Large intestine (tissue), 3 donors: Measurements from ENCODE around the gene ASB2. TPM values are rescaled to one million over a fixed set of nuclear protein-coding genes. Genes with fewer than 3 reads are reported as not detected.

Experiments used
- DNase-seq, 2 donors: peaks; one replicate each; pipeline versions ENCODE4 v3.0.0 to v3.0.0-alpha.2; 2013
- H3K27ac ChIP-seq: one replicate; pipeline ENCODE4 v1.5.1; 2013; ENCODE audit warnings: low read length
- H3K27me3 ChIP-seq: 2 replicates; pipeline ENCODE4 v1.6.1; 2013; ENCODE audit warnings: low read length; ENCODE audit not compliant: control insufficient read depth, insufficient read depth
- H3K36me3 ChIP-seq: 2 replicates; pipeline ENCODE4 v1.6.1; 2013; ENCODE audit warnings: low read length; ENCODE audit not compliant: control insufficient read depth, insufficient read depth
- H3K4me1 ChIP-seq: one replicate; pipeline ENCODE4 v1.6.1; 2013; ENCODE audit warnings: low read length; ENCODE audit not compliant: control insufficient read depth, insufficient read depth
- H3K4me3 ChIP-seq: one replicate; pipeline ENCODE4 v1.5.1; 2013; ENCODE audit warnings: low read length
- H3K9me3 ChIP-seq: one replicate; pipeline ENCODE4 v1.6.1; 2013; ENCODE audit warnings: mild to moderate bottlenecking, low read depth, low read length, moderate library complexity; ENCODE audit not compliant: control insufficient read depth
- WGBS: methylation state at CpG from one replicate; pipeline ENCODE4 v1.1.5; 2013; ENCODE audit warnings: low lambda C conversion rate; ENCODE audit not compliant: insufficient coverage; 5-methylcytosine and 5-hydroxymethylcytosine counted together
- polyA plus RNA-seq: library from polyadenylated mRNA; unstranded; fragments of 120-200 nt; gene quantifications from one replicate; pipeline ENCODE4 v1.2.1, GENCODE V29; 2013

Gene ASB2
- polyA plus RNA-seq, 1 donor: 12.1 TPM

- H3K4me1 ChIP-seq: no peaks in the 10 kb centered on the region
- no peak overlapping the region for H3K4me3 ChIP-seq
- no peak for DNase-seq
- H3K9me3 ChIP-seq: no peaks in the 10 kb centered on the region
- no CpG with 5 or more reads among the region's 15 CpGs for WGBS
- peaks cover 16% of the 10 kb centered on the region for H3K27me3 ChIP-seq
- H3K36me3 ChIP-seq: no peaks in the 10 kb centered on the region
- H3K27ac ChIP-seq: no peak overlapping the region
These were observed 84.4 kb downstream of the ASB2 start for GRCh38 chr14:93891756-93892504.

- Histone ChIP-seq H3K9me3 (no peaks in the 10 kb centered on the region), H3K27me3 (peaks cover 16% of the 10 kb centered on the region), H3K27ac (no peak overlapping the region), H3K36me3 (no peaks in the 10 kb centered on the region), H3K4me1 (no peaks in the 10 kb centered on the region), H3K4me3 (no peak overlapping the region)
- WGBS: no CpG with 5 or more reads among the region's 9 CpGs
- no peak for DNase-seq
These were observed 86.5 kb downstream of the ASB2 start for GRCh38 chr14:93889739-93890483.

GRCh38 chr14:93888995-93889394, 87.4 kb downstream of the ASB2 start:
- H3K27ac ChIP-seq: no peak overlapping the region
- WGBS: no CpG with 5 or more reads among the region's 12 CpGs
- H3K27me3 ChIP-seq: peaks cover 16% of the 10 kb centered on the region
- H3K36me3 ChIP-seq: no peaks in the 10 kb centered on the region
- DNase-seq: no peak
- no peaks in the 10 kb centered on the region for H3K9me3 ChIP-seq
- H3K4me3 ChIP-seq: no peak overlapping the region
- no peaks in the 10 kb centered on the region for H3K4me1 ChIP-seq

GRCh38 chr14:93884950-93885349, 91.4 kb downstream of the ASB2 start:
- H3K4me1 ChIP-seq: no peaks in the 10 kb centered on the region
- no CpG with 5 or more reads among the region's 1 CpG for WGBS
- no peak for DNase-seq
- H3K36me3 ChIP-seq: no peaks in the 10 kb centered on the region
- H3K9me3 ChIP-seq: no peaks in the 10 kb centered on the region
- H3K4me3 ChIP-seq: no peak overlapping the region
- no peak overlapping the region for H3K27ac ChIP-seq
- peaks cover 16% of the 10 kb centered on the region for H3K27me3 ChIP-seq

Other genes starting within 250 kb of the ASB2 start
- 9.2 TPM for gene PRIMA1, start 188.1 kb downstream of the ASB2 start, polyA plus RNA-seq
- not detected for gene FAM181A, start 49.2 kb downstream of the ASB2 start, polyA plus RNA-seq
- gene CCDC197, start 20.7 kb upstream of the ASB2 start, polyA plus RNA-seq: not detected
- gene OTUB2, start 49.8 kb upstream of the ASB2 start, polyA plus RNA-seq: 0.93 TPM
- gene DDX24, start 104.6 kb upstream of the ASB2 start, polyA plus RNA-seq: 109 TPM
- 30.7 TPM for gene IFI27L1, start 104.7 kb upstream of the ASB2 start, polyA plus RNA-seq
- 12.9 TPM for gene IFI27, start 134.2 kb upstream of the ASB2 start, polyA plus RNA-seq
- 51.9 TPM for gene IFI27L2, start 153.0 kb upstream of the ASB2 start, polyA plus RNA-seq
- 0.16 TPM for gene PPP4R4, start 197.8 kb upstream of the ASB2 start, polyA plus RNA-seq